TTC549 (cell line): Measurements from ENCODE around the gene GPR156.
"Not testable (repeated sequence)": the region's sequence is repeated elsewhere in the genome, so short reads cannot be mapped to it uniquely, and the experiment has no call there.

Source experiments
- FAIRE-seq: peaks from 2 replicates; lab custom pipeline; 2012; peaks lifted over from hg19 to GRCh38; lab: Jason Lieb, UNC

The GPR156 gene

GRCh38 chr3:120272286-120272685, 12.7 kb downstream of the GPR156 start:
- FAIRE-seq, result no peak

GRCh38 chr3:120265989-120266388, 19.0 kb downstream of the GPR156 start:
- no peak for FAIRE-seq

- FAIRE-seq, result no peak
Measured at GRCh38 chr3:120264963-120265362, 20.1 kb downstream of the GPR156 start.

- no peak for FAIRE-seq
Measured at GRCh38 chr3:120263792-120264191, 21.2 kb downstream of the GPR156 start.

- FAIRE-seq, result no peak
Measured at GRCh38 chr3:120258009-120258408, 27.0 kb downstream of the GPR156 start.

GRCh38 chr3:120245386-120245785, 39.6 kb downstream of the GPR156 start:
- no peak for FAIRE-seq

GRCh38 chr3:120244834-120245225, 40.2 kb downstream of the GPR156 start:
- FAIRE-seq, result no peak

GRCh38 chr3:120239644-120240043, 45.4 kb downstream of the GPR156 start:
- no peak for FAIRE-seq

- no peak for FAIRE-seq
Measured at GRCh38 chr3:120227710-120228347, 57.2 kb downstream of the GPR156 start.

GRCh38 chr3:120224237-120224636, 60.8 kb downstream of the GPR156 start:
- no peak for FAIRE-seq

- no peak for FAIRE-seq
Measured at GRCh38 chr3:120218981-120219380, 66.0 kb downstream of the GPR156 start.

GRCh38 chr3:120216633-120217032, 68.4 kb downstream of the GPR156 start:
- FAIRE-seq, result not testable (repeated sequence)

- no peak for FAIRE-seq
Measured at GRCh38 chr3:120214176-120214575, 70.8 kb downstream of the GPR156 start.

GRCh38 chr3:120212505-120212904, 72.5 kb downstream of the GPR156 start:
- FAIRE-seq, result no peak

- FAIRE-seq, result no peak
Measured at GRCh38 chr3:120209425-120209824, 75.6 kb downstream of the GPR156 start.

GRCh38 chr3:120204338-120204737, 80.7 kb downstream of the GPR156 start:
- no peak for FAIRE-seq

GRCh38 chr3:120203621-120204020, 81.4 kb downstream of the GPR156 start:
- FAIRE-seq, result no peak

GRCh38 chr3:120203016-120203415, 82.0 kb downstream of the GPR156 start:
- no peak for FAIRE-seq

GRCh38 chr3:120202363-120202762, 82.7 kb downstream of the GPR156 start:
- FAIRE-seq, result no peak

GRCh38 chr3:120200493-120201235, 84.4 kb downstream of the GPR156 start:
- FAIRE-seq, result no peak

- no peak for FAIRE-seq
Measured at GRCh38 chr3:120198305-120198878, 86.6 kb downstream of the GPR156 start.

GRCh38 chr3:120196812-120197211, 88.2 kb downstream of the GPR156 start:
- no peak for FAIRE-seq

GRCh38 chr3:120196333-120196732, 88.7 kb downstream of the GPR156 start:
- FAIRE-seq, result no peak

GRCh38 chr3:120193554-120193953, 91.5 kb downstream of the GPR156 start:
- no peak for FAIRE-seq
